Sigmoid colon (tissue), 7 donors: ENCODE results near the gene GPATCH2. TPM values are rescaled to one million over a fixed set of nuclear protein-coding genes. Genes with fewer than 3 reads are reported as not detected.
A peak's percentile ranks its signal among the peaks of the same experiment; 100 is the strongest.

Experiments
- DNase-seq: peaks from one replicate; pipeline ENCODE4 v3.0.0-alpha.2; 2019
- H3K27ac ChIP-seq, 4 donors: fragments of 200-600 bp; sonication (generic); one replicate each; pipeline ENCODE4 v1.5.1; 2016 to 2019; ENCODE audit warnings: mild to moderate bottlenecking in 1 of 4
- H3K27me3 ChIP-seq, 3 donors: fragments of 200-600 bp; sonication (generic); one replicate each; pipeline ENCODE4 v1.5.1; 2019; ENCODE audit warnings: mild to moderate bottlenecking in 1 of 3
- H3K36me3 ChIP-seq, 4 donors: fragments of 200-600 bp; sonication (generic); one replicate each; pipeline ENCODE4 v1.5.1; 2016 to 2019
- H3K4me1 ChIP-seq, 4 donors: fragments of 200-600 bp; sonication (generic); one replicate each; pipeline ENCODE4 v1.5.1; 2017 to 2019
- H3K4me3 ChIP-seq, 4 donors: fragments of 200-600 bp; sonication (generic); one replicate each; pipeline ENCODE4 v1.5.1; 2017 to 2019; ENCODE audit warnings: mild to moderate bottlenecking in 2 of 4, moderate library complexity in 1 of 4
- H3K9me3 ChIP-seq, 4 donors: fragments of 200-600 bp in 3 of 4; sonication (generic) in 3 of 4; one replicate each; pipeline versions ENCODE4 v1.5.1 to v1.6.1; 2013 to 2019
- EP300 ChIP-seq, 4 donors: sonication (generic); formaldehyde crosslinking; IDR thresholded peaks; one replicate each; pipeline ENCODE4 v1.6.1; 2017; ENCODE audit warnings: antibody characterized with exemption in 4 of 4
- POLR2A ChIP-seq, 2 donors: fragments of 450-650 bp; IDR thresholded peaks; one replicate each; pipeline ENCODE4 v1.6.1; 2016; ENCODE audit warnings: antibody characterized with exemption in 2 of 2, mild to moderate bottlenecking in 2 of 2, moderate library complexity in 2 of 2
- POLR2AphosphoS5 ChIP-seq, 4 donors: sonication (generic); formaldehyde crosslinking; IDR thresholded peaks; one replicate each; pipeline ENCODE4 v1.6.1; 2017; ENCODE audit warnings: antibody characterized with exemption in 4 of 4
- WGBS, 2 donors: extraction: QIAGEN DNeasy Blood & Tissue Kit; methylation state at CpG; one replicate each; pipeline ENCODE4 v1.1.7; 2013; 5-methylcytosine and 5-hydroxymethylcytosine counted together
- intact Hi-C: fragments of 100-400 bp; cut with DNase I; formaldehyde crosslinking; loops from one replicate; pipeline ENCODE4 v1.15.1; 2023
- polyA plus RNA-seq, 3 donors: library from polyadenylated mRNA; stranded (reverse); fragments of 200-250 nt; gene quantifications; one replicate each; pipeline ENCODE4 v1.2.3, GENCODE V29; 2013
- total RNA-seq, 4 donors: library from RNA; depleted of rRNA; stranded (reverse); fragments of >200 nt; gene quantifications; one replicate each; pipeline ENCODE4 v1.1.0, GENCODE V29; 2016
- TF ChIP-seq, protein P1 (sequence below), 4 experiments: fragments of 450-650 bp in 3 of 4; fragments of 200-600 bp in 1 of 4; IDR thresholded peaks; one replicate each; pipeline ENCODE4 v1.5.1; 2016 to 2019; ENCODE audit warnings: antibody characterized with exemption in 4 of 4, mild to moderate bottlenecking in 3 of 4, moderate library complexity in 2 of 4
- donor health status: healthy with polysubstance abuse.
- donor health status: Bipolar disorder and iron deficiency.
- donor health status: healthy.

GPATCH2 gene
- total RNA-seq (10 to 100 TPM; 12.2 to 18.5 (median 15.6) TPM), polyA plus RNA-seq (1 to 10 TPM; 3.0 to 4.3 (median 4.2) TPM)

DNA sequence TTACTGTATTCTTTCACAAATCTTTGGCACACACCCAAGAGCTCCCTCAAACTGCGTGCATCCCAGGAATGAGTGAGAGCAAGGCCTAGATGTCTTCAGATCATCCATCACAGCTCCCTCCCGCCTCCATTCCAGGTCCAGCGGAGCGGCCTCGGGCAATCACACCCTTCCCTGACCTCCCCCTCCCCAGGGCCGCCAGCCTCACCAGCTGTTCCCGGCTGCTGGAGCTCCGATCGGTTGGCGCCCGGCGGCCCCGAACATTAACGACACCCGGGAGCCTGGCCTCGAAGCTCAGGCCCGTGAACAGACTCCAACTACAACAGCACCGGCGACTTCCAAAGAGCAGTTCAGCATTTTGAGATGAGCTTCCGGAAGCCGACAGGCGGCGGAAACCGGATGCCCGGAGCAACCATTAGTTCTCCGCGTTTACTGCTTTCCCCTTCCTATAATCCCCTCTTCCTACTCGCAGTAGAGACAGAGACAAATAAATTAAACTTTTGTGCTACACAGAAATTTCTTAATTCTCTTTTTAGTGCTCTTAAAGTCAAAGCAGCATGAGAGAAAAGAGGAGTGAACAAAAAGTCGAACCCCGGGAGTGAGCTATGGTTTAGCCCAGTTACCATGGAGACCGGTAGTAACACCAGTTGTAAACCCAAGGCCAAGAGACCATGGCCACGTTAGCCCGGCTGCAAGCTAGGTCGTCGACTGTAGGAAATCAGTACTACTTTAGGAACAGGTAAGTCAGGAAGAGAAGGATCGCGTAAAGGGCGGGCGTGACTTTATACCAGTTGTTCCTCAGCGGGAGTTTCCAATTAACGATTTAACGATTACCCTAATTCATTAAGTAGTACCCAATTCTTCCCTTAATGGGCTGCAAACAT is at the start of gene GPATCH2, which contains the start of gene SPATA17:
TSS of gene GPATCH2 (minus strand) at position 380 of the 881 bp plus-strand sequence. CDS start at position 261, 119 bp downstream.
TSS of gene SPATA17 (plus strand) at position 634 of the 881 bp plus-strand sequence. CDS start at position 669, 35 bp downstream.
- Histone ChIP-seq H3K9me3 (no peaks in the 10 kb centered on the region), H3K27ac (peak within 1 kb of the TSS; percentile 74 to 89 (median 86)), H3K4me3 (peak within 1 kb of the TSS; percentile 51 to 82 (median 70)), H3K4me1 (peaks cover 0 to 41% (median 21%) of the 10 kb centered on the region in 4 donors), H3K27me3 (no peaks in the 10 kb centered on the region), H3K36me3 (no peaks in the 10 kb centered on the region)
- intact Hi-C loops, result no loop called here
- DNase-seq, result peak; percentile 85
- TF ChIP-seq EP300 (IDR thresholded peaks at IDR 0.05) (no peak), POLR2AphosphoS5 (IDR thresholded peaks at IDR 0.05) (peak in 3 of 4 donors; percentile 54 to 69 (median 55)), POLR2A (IDR thresholded peaks at IDR 0.05) (peak in 1 of 2 donors; percentile 16)
- TF ChIP-seq, protein P1, sequence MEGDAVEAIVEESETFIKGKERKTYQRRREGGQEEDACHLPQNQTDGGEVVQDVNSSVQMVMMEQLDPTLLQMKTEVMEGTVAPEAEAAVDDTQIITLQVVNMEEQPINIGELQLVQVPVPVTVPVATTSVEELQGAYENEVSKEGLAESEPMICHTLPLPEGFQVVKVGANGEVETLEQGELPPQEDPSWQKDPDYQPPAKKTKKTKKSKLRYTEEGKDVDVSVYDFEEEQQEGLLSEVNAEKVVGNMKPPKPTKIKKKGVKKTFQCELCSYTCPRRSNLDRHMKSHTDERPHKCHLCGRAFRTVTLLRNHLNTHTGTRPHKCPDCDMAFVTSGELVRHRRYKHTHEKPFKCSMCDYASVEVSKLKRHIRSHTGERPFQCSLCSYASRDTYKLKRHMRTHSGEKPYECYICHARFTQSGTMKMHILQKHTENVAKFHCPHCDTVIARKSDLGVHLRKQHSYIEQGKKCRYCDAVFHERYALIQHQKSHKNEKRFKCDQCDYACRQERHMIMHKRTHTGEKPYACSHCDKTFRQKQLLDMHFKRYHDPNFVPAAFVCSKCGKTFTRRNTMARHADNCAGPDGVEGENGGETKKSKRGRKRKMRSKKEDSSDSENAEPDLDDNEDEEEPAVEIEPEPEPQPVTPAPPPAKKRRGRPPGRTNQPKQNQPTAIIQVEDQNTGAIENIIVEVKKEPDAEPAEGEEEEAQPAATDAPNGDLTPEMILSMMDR (IDR thresholded peaks at IDR 0.05), result peak; percentile 18 to 45 (median 40)
- 0 to 1% methylated on average over 42 of the region's 42 CpGs for WGBS, 2 donors

DNA sequence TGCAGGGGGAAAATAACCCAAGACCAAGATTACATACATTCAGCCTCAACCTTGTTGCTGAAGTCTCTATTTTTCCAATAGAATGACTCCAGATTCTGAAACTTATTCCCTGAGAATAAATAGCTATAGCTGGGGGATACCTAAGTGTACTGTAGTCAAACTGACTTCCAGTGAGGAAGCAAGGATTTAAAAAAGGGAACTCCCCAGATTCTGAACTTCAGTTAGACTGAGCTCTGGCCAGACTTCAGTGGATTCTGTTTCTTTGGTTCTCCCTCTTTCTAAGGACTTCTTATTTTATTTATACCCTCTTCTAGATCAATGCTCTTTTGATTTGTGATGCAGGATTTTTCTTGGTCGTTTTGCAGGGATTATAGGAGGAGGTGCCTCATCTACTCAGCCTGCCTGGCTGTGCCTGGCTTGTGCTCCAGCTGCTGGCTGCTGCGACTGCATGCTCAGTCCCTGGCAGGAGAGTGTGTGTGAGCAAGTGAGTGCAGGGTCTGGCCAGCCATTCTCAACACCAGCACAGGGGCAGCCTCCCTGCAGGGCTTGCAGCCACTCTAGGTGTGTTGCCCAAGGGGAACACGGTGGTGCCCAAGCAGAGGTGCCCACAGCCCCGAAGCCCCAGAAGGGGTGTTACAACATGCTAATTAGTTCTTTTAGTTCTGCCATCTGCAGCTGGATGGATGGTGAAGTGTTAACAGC is 43.3 kb upstream of the GPATCH2 start:
- H3K27me3 ChIP-seq, result no peaks in the 10 kb centered on the region
- intact Hi-C loops, result no loop called here
- no peak overlapping the region for H3K27ac ChIP-seq
- no peaks in the 10 kb centered on the region for H3K9me3 ChIP-seq
- TF ChIP-seq EP300 (IDR thresholded peaks at IDR 0.05) (no peak), POLR2A (IDR thresholded peaks at IDR 0.05) (no peak), POLR2AphosphoS5 (IDR thresholded peaks at IDR 0.05) (no peak)
- TF ChIP-seq, protein P1 (IDR thresholded peaks at IDR 0.05), result no peak
- no peak overlapping the region for H3K4me3 ChIP-seq
- no peaks in the 10 kb centered on the region for H3K36me3 ChIP-seq
- no peak for DNase-seq
- no peaks in the 10 kb centered on the region for H3K4me1 ChIP-seq
- 70 to 72% methylated on average over 4 of the region's 4 CpGs for WGBS, 2 donors

DNA sequence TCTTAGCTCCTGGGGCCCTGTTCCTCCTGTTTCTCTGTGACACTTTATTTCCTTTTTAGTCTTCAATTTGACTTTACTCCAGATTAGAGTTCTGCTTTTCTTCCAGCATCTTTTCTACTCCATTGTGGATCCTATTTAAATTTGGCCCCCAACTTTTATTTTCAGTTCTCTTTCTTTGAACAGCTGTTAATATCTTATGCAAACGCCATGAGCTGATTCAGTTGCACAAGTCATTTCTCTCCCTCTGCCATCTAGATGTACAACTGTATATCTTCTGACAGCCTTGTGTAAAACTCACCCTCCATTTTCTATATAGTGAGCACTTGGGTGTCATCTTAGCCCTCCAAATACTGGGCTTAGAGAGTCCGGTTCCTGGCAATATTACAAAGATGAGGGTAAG is 42.5 kb upstream of the GPATCH2 start:
- TF ChIP-seq POLR2A (IDR thresholded peaks at IDR 0.05) (no peak), POLR2AphosphoS5 (IDR thresholded peaks at IDR 0.05) (no peak), EP300 (IDR thresholded peaks at IDR 0.05) (no peak)
- TF ChIP-seq, protein P1 (IDR thresholded peaks at IDR 0.05), result no peak
- WGBS, 2 donors, result 80 to 82% methylated on average over 2 of the region's 2 CpGs
- Histone ChIP-seq H3K4me1 (no peaks in the 10 kb centered on the region), H3K27me3 (no peaks in the 10 kb centered on the region), H3K4me3 (no peak overlapping the region), H3K36me3 (no peaks in the 10 kb centered on the region), H3K9me3 (no peaks in the 10 kb centered on the region), H3K27ac (no peak overlapping the region)
- no peak for DNase-seq
- intact Hi-C loops, result no loop called here

DNA sequence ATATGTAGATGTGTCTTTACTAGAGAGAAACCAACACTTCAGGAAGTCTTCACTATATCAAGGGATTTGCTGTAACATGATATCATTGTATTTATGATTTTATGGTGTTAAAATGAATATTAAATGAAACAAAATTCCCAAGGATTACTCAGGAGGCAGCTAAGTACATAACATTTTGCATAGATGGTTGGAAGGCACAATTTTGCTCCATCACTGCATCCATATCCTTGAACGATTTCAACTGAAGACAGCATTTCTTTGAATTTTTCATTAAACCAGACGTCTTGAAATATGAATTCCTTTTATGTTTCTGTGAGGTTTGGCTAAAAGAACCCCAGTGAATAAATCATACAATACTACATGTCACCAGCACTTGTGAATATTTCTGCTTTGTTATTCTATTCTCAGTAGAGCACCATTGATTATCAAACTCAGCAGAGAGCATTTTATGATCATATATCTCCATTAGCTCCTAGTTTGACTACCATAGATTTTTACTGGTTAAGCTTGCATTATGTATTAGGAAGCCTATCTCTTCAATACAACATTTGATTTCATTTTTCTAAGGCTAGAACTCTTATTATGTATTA is 37.6 kb upstream of the GPATCH2 start:
- TF ChIP-seq EP300 (IDR thresholded peaks at IDR 0.05), result no peak
- TF ChIP-seq, protein P1 (IDR thresholded peaks at IDR 0.05), result no peak
- TF ChIP-seq POLR2AphosphoS5 (IDR thresholded peaks at IDR 0.05), result no peak
- no peak for TF ChIP-seq POLR2A (IDR thresholded peaks at IDR 0.05)
- H3K36me3 ChIP-seq, result no peaks in the 10 kb centered on the region
- 68 to 79% methylated on average over 2 of the region's 2 CpGs for WGBS, 2 donors
- no peak overlapping the region for H3K27ac ChIP-seq
- intact Hi-C loops, result no loop called here
- H3K27me3 ChIP-seq, result no peaks in the 10 kb centered on the region
- no peaks in the 10 kb centered on the region for H3K4me1 ChIP-seq
- H3K4me3 ChIP-seq, result no peak overlapping the region
- H3K9me3 ChIP-seq, result no peaks in the 10 kb centered on the region
- no peak for DNase-seq
